K562 (cell line): ENCODE measurements around the gene AIM2. TPM values are rescaled to one million over a fixed set of nuclear protein-coding genes. Genes with fewer than 3 reads are reported as not detected.
A peak's percentile ranks its signal among the peaks of the same experiment; 100 is the strongest.

Source experiments
- CBFB ChIP-seq: sonication (generic); formaldehyde crosslinking; IDR thresholded peaks from 2 replicates; pipeline ENCODE4 v1.4.0; 2020; ENCODE audit warnings: mild to moderate bottlenecking, missing genetic modification reagents
- CHD1 ChIP-seq: fragments of 200-600 bp; sonication (generic); IDR thresholded peaks from one replicate; pipeline ENCODE4 v1.6.1; 2012; ENCODE audit warnings: mild to moderate bottlenecking, moderate library complexity, low read length, inconsistent platforms
- DPF2 ChIP-seq: fragments of 450-650 bp; IDR thresholded peaks from 2 replicates; pipeline ENCODE4 v1.6.1; 2016
- FOXO4 ChIP-seq: fragments of 450-650 bp; formaldehyde crosslinking; IDR thresholded peaks from 2 replicates; pipeline ENCODE4 v1.4.0; 2020; ENCODE audit warnings: mild to moderate bottlenecking, moderate library complexity
- MAFK ChIP-seq: IDR thresholded peaks from 2 replicates; pipeline ENCODE4 v1.6.1; 2011; ENCODE audit warnings: low read length, improper control_type of control experiment
- NCOA4 ChIP-seq: fragments of 450-650 bp; IDR thresholded peaks from 2 replicates; pipeline ENCODE4 v1.6.1; 2018; ENCODE audit warnings: mild to moderate bottlenecking; ENCODE audit not compliant: partially characterized antibody
- NEUROD1 ChIP-seq: fragments of 150-350 bp; IDR thresholded peaks from 2 replicates; pipeline ENCODE4 v1.6.1; 2014; ENCODE audit warnings: borderline replicate concordance, low read length, low read depth; ENCODE audit not compliant: partially characterized antibody
- PHF21A ChIP-seq: fragments of 450-650 bp; IDR thresholded peaks from 2 replicates; pipeline ENCODE4 v1.6.1; 2017; ENCODE audit warnings: low read depth, borderline replicate concordance
- SMARCC2 ChIP-seq: fragments of 450-650 bp; IDR thresholded peaks from 2 replicates; pipeline ENCODE4 v1.6.1; 2017; ENCODE audit warnings: antibody characterized with exemption, moderate library complexity, mild to moderate bottlenecking, low read depth
- ZBTB17 ChIP-seq: fragments of 450-650 bp; formaldehyde crosslinking; IDR thresholded peaks from 2 replicates; pipeline ENCODE4 v1.4.0; 2020; ENCODE audit warnings: mild to moderate bottlenecking
- polyA plus RNA-seq, 8 experiments: library from polyadenylated mRNA; depleted of rRNA in 4 of 8; stranded (reverse) in 5 of 8; unstranded in 3 of 8; fragments of >200 nt; fragmentation: Nextera tagmentation in 2 of 8; fragmentation: Illumina TruSeq in 1 of 8; extraction: Ambion mirVana in 2 of 8; extraction: Trizol in 1 of 8; gene quantifications; 2 replicates each; pipeline versions ENCODE4 v1.2.1 to v1.2.3, GENCODE V29; 2011 to 2014; ENCODE audit warnings: inconsistent platforms in 1 of 8, missing spikeins in 1 of 8
- total RNA-seq, 7 experiments: library from RNA; depleted of rRNA in 6 of 7; stranded (reverse); fragments of >200 nt in 6 of 7; fragmentation: Illumina TruSeq in 2 of 7; extraction: Trizol in 2 of 7; gene quantifications; 2 replicates each; pipeline versions ENCODE4 v1.2.1 to v1.2.3, GENCODE V29; 2011 to 2021; ENCODE audit warnings: low replicate concordance in 1 of 7
- TF ChIP-seq, protein P1 (sequence below): fragments of 250-450 bp; sonication (Bioruptor Pico); IDR thresholded peaks from 2 replicates; pipeline ENCODE4 v1.5.0; 2021; ENCODE audit warnings: mild to moderate bottlenecking, moderate library complexity
- TF ChIP-seq, protein P2 (sequence below): fragments of 450-650 bp; IDR thresholded peaks from 2 replicates; pipeline ENCODE4 v1.6.1; 2016; ENCODE audit warnings: low read depth, mild to moderate bottlenecking, moderate library complexity
- TF ChIP-seq, protein P3 (sequence below): fragments of 150-350 bp; IDR thresholded peaks from 2 replicates; pipeline ENCODE4 v1.6.1; 2014; ENCODE audit warnings: low read depth, mild to moderate bottlenecking, low read length, borderline replicate concordance
- TF ChIP-seq, protein P4 (sequence below), 2 experiments: fragments of 450-650 bp in 1 of 2; IDR thresholded peaks; 2 replicates each; pipeline ENCODE4 v1.6.1; 2011 to 2017; ENCODE audit warnings: low read depth in 2 of 2, antibody characterized with exemption in 1 of 2, borderline replicate concordance in 1 of 2, low read length in 1 of 2, mild to moderate bottlenecking in 1 of 2, mixed read lengths in 1 of 2; ENCODE audit not compliant: control insufficient read depth in 1 of 2

Gene AIM2
- total and polyA plus RNA-seq, 9 of the 15 experiments (the other 6 are each of a cell fraction or from before 2014, with no cell fraction given) = 0.10 to 0.95 (median 0.22) TPM

DNA sequence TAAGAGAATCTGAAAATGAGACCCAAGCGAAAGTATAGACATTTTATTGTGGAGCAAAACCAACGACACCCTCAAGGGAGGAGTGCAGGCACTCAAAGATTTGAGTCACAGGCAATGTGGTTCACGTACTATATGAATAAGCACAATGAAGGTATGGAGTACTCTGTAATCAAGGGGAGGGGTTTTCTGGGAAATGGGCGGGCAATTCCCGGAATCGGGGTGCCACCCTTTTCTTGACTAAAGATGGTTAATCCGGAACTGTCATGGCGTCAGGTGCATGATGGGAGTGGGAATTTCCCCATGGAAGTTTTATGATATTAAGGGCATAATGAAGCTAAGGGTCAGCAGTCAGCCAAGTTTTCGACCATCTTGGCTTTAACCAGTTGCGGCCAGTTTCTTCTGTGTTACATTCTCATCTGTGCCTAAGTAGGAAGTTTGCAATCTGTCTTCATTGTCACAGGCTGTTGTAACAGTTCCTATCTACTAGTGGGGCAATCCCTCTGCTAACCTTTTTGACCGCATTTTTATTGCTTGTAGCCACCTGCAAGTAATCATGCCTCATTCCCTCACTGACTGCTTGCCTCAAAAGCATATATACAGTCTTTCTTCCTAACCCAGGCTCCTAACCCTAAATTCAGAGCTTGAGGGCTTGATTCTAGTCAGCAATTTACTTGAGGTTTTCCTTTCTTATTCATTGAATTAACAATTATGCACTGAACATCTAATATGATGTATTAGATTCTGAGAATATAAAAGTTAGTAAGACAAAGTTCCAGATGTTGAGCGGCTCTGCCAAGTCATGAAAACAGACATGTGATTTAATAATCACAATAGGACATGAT, 775 bp upstream of the AIM2 start (continued):
- TF ChIP-seq DPF2 (peak; percentile 87), ZBTB17 (CRISPR knock-in tag) (0 out of 2 replicates have a peak, but pooled peaks have one; percentile 50), PHF21A (no peak), FOXO4 (CRISPR knock-in tag) (no peak), CHD1 (no peak), NEUROD1 (no peak), SMARCC2 (no peak), CBFB (CRISPR knock-in tag) (no peak), MAFK (peak; percentile 46; the same call in 1 of the 2 replicates), NCOA4 (no peak)
- TF ChIP-seq, protein P1, sequence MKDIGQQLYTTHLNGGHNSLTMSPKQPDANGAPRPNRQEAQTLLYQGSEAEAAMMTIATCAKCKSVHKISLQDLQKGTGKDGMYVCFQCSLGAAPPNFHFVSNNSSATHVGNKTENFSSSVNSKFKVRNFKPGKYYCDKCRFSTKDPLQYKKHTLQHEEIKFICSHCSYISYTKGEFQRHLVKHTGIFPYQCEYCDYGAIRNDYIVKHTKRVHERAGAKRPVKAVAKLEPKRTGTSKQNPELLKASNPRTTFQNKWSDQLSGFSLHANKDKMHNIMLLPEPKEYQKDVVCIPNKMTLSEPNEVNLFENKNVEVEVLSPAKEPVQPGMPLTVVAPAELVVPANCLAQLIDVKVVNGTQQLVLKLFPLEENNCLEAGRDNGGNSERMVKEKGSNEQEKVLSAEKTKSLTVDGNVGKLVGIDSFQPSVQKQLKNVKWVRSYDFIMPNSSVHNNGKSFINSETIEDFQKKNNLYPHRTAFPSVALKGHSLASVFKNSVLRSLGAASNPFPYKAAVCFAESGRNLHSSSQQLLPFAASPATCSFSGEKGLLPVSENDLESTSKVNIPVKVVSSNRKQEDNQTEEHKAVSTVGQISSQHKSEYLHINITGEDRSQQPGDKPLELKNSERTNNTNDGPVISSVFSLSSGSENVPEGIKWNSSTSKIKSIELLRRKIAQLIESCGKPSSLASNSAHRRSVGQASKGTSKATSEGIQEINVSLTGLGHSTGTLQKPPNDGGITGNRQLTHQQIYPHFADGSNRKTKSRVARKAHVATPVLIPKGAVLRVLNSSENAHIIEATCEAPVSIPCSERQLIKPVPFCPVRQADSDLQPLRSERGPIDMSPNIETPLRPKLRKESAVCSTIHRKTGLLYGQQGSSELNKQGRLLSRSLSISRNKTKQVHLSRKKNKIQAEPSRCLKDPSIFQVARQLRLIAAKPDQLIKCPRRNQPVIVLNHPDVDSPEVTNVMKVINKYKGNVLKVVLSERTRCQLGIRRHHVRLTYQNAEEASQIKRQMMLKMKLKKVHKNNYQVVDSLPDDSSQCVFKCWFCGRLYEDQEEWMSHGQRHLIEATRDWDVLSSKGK = no peak
- TF ChIP-seq, protein P2, sequence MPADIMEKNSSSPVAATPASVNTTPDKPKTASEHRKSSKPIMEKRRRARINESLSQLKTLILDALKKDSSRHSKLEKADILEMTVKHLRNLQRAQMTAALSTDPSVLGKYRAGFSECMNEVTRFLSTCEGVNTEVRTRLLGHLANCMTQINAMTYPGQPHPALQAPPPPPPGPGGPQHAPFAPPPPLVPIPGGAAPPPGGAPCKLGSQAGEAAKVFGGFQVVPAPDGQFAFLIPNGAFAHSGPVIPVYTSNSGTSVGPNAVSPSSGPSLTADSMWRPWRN = no peak
- TF ChIP-seq, protein P3, sequence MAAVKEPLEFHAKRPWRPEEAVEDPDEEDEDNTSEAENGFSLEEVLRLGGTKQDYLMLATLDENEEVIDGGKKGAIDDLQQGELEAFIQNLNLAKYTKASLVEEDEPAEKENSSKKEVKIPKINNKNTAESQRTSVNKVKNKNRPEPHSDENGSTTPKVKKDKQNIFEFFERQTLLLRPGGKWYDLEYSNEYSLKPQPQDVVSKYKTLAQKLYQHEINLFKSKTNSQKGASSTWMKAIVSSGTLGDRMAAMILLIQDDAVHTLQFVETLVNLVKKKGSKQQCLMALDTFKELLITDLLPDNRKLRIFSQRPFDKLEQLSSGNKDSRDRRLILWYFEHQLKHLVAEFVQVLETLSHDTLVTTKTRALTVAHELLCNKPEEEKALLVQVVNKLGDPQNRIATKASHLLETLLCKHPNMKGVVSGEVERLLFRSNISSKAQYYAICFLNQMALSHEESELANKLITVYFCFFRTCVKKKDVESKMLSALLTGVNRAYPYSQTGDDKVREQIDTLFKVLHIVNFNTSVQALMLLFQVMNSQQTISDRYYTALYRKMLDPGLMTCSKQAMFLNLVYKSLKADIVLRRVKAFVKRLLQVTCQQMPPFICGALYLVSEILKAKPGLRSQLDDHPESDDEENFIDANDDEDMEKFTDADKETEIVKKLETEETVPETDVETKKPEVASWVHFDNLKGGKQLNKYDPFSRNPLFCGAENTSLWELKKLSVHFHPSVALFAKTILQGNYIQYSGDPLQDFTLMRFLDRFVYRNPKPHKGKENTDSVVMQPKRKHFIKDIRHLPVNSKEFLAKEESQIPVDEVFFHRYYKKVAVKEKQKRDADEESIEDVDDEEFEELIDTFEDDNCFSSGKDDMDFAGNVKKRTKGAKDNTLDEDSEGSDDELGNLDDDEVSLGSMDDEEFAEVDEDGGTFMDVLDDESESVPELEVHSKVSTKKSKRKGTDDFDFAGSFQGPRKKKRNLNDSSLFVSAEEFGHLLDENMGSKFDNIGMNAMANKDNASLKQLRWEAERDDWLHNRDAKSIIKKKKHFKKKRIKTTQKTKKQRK = no peak
- TF ChIP-seq, protein P4, sequence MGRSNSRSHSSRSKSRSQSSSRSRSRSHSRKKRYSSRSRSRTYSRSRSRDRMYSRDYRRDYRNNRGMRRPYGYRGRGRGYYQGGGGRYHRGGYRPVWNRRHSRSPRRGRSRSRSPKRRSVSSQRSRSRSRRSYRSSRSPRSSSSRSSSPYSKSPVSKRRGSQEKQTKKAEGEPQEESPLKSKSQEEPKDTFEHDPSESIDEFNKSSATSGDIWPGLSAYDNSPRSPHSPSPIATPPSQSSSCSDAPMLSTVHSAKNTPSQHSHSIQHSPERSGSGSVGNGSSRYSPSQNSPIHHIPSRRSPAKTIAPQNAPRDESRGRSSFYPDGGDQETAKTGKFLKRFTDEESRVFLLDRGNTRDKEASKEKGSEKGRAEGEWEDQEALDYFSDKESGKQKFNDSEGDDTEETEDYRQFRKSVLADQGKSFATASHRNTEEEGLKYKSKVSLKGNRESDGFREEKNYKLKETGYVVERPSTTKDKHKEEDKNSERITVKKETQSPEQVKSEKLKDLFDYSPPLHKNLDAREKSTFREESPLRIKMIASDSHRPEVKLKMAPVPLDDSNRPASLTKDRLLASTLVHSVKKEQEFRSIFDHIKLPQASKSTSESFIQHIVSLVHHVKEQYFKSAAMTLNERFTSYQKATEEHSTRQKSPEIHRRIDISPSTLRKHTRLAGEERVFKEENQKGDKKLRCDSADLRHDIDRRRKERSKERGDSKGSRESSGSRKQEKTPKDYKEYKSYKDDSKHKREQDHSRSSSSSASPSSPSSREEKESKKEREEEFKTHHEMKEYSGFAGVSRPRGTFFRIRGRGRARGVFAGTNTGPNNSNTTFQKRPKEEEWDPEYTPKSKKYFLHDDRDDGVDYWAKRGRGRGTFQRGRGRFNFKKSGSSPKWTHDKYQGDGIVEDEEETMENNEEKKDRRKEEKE (IDR thresholded peaks at IDR 0.05; ENCODE audit: borderline replicate concordance in 1 of 2, control insufficient read depth in 1 of 2, low read depth in 2 of 2, low read length in 1 of 2) = no peak
